HepG2 (cell line): Measurements from ENCODE around the gene ALDH7A1. TPM values are rescaled to one million over a fixed set of nuclear protein-coding genes. Genes with fewer than 3 reads are reported as not detected.

ENCODE experiments used
- ATAC-seq: fragments of 200-7000 bp; cut with Tn5 transposase; 3 replicates; pipeline ENCODE4 v1.9.1; 2020; ENCODE audit warnings: mild to moderate bottlenecking, moderate library complexity
- BruUV-seq: library from RNA; stranded (reverse); fragments of 400-500 nt; replicated peaks from 2 replicates; lab custom pipeline; 2021; lab: Mats Ljungman, UMichigan
- CTCF ChIA-PET: fragments of 300-600 bp; formaldehyde crosslinking; extraction: SDS; loops from one replicate; lab custom pipeline; 2021; ENCODE audit warnings: low total read pairs, inconsistent platforms, low intra/inter-chr PET ratio; lab: Yijun Ruan, JAX
- POLR2A ChIA-PET: fragments of 350-600 bp; sonication (Branson Sonifier 250); formaldehyde crosslinking; loops from one replicate; lab custom pipeline; 2020; ENCODE audit warnings: antibody characterized with exemption, inconsistent platforms; lab: Yijun Ruan, JAX
- DNase-seq: peaks from one replicate; pipeline ENCODE4 v3.0.0-alpha.2; 2015; ENCODE audit warnings: low spot score
- FAIRE-seq: peaks from 3 replicates; lab custom pipeline; 2011; peaks lifted over from hg19 to GRCh38; lab: Jason Lieb, UNC
- H2AFZ ChIP-seq: one replicate; pipeline ENCODE4 v1.6.1; 2011; ENCODE audit warnings: low read length, inconsistent platforms
- H3K27ac ChIP-seq: fragments of 300-600 bp; 3 replicates; pipeline ENCODE4 v1.8.0; 2011; ENCODE audit warnings: mixed run types, mild to moderate bottlenecking, mixed read lengths, low read length, inconsistent platforms; ENCODE audit not compliant: insufficient read depth; ENCODE audit errors: extremely low read length
- H3K27me3 ChIP-seq, 2 experiments: fragments of 200-600 bp in 1 of 2; 2 replicates in 1 of 2; 3 replicates in 1 of 2; pipeline versions ENCODE4 v1.6.0 to v1.8.0; 2011; ENCODE audit warnings: low read length in 2 of 2, mild to moderate bottlenecking in 2 of 2, moderate library complexity in 2 of 2, inconsistent platforms in 1 of 2; ENCODE audit not compliant: insufficient read depth in 2 of 2, control insufficient read depth in 1 of 2
- H3K36me3 ChIP-seq, 2 experiments: fragments of 200-600 bp in 1 of 2; replicated peaks in 1 of 2; 2 replicates in 1 of 2; 3 replicates in 1 of 2; pipeline versions ENCODE4 v1.5.1 to v1.8.0; 2011; ENCODE audit warnings: low read length in 2 of 2, inconsistent platforms in 1 of 2; ENCODE audit not compliant: insufficient read depth in 2 of 2, control insufficient read depth in 1 of 2
- H3K4me1 ChIP-seq: 2 replicates; pipeline ENCODE4 v1.5.1; 2012; ENCODE audit warnings: low read length, inconsistent platforms; ENCODE audit not compliant: insufficient read depth
- H3K4me2 ChIP-seq: 2 replicates; pipeline ENCODE4 v1.6.0; 2011; ENCODE audit warnings: low read depth, low read length, inconsistent platforms
- H3K4me3 ChIP-seq, 3 experiments: fragments of 200-600 bp in 1 of 3; sonication (generic), shearing (Covaris generic) in 1 of 3; replicated peaks in 1 of 3; 2 replicates each; pipeline ENCODE4 v1.5.1; 2011 to 2016; ENCODE audit warnings: low read length in 3 of 3, inconsistent platforms in 2 of 3, low read depth in 2 of 3, mild to moderate bottlenecking in 2 of 3, control low read depth in 1 of 3, mixed read lengths in 1 of 3; ENCODE audit not compliant: insufficient read depth in 1 of 3
- H3K79me2 ChIP-seq: one replicate; pipeline ENCODE4 v1.6.1; 2011; ENCODE audit warnings: low read length, inconsistent platforms; ENCODE audit not compliant: insufficient read depth
- H3K9ac ChIP-seq: 2 replicates; pipeline ENCODE4 v1.6.0; 2011; ENCODE audit warnings: mild to moderate bottlenecking, low read depth, low read length, inconsistent platforms; ENCODE audit not compliant: insufficient read depth
- H3K9me3 ChIP-seq: 2 replicates; pipeline ENCODE4 v1.5.1; 2012; ENCODE audit warnings: mild to moderate bottlenecking, low read length
- H4K20me1 ChIP-seq: 2 replicates; pipeline ENCODE4 v1.6.0; 2011; ENCODE audit warnings: inconsistent platforms, mild to moderate bottlenecking, low read length, moderate library complexity; ENCODE audit not compliant: insufficient read depth
- ARNT2 ChIP-seq: sonication (generic); formaldehyde crosslinking; IDR thresholded peaks from 2 replicates; pipeline ENCODE4 v1.8.0; 2022; ENCODE audit warnings: mild to moderate bottlenecking, low read depth, missing genetic modification reagents, moderate library complexity
- ARNTL ChIP-seq: sonication (generic); formaldehyde crosslinking; IDR thresholded peaks from 2 replicates; pipeline ENCODE4 v1.4.0; 2020; ENCODE audit warnings: mild to moderate bottlenecking, missing genetic modification reagents
- CSRNP2 ChIP-seq: sonication (generic); formaldehyde crosslinking; conservative IDR thresholded peaks from 2 replicates; pipeline ENCODE4 v1.8.0; 2022; ENCODE audit warnings: low read depth, missing genetic modification reagents
- HOMEZ ChIP-seq: IDR thresholded peaks from 2 replicates; pipeline ENCODE4 v1.6.1; 2016; ENCODE audit warnings: low read depth
- KDM5A ChIP-seq: fragments of 200-600 bp; sonication (generic); IDR thresholded peaks from 2 replicates; pipeline ENCODE4 v1.7.0; 2018; ENCODE audit warnings: antibody characterized with exemption, mild to moderate bottlenecking, low read length, borderline replicate concordance
- NFE2 ChIP-seq: sonication (generic); formaldehyde crosslinking; IDR thresholded peaks from 2 replicates; pipeline ENCODE4 v1.4.0; 2020; ENCODE audit warnings: missing genetic modification reagents
- NR2C2 ChIP-seq: sonication (generic); formaldehyde crosslinking; IDR thresholded peaks from 2 replicates; pipeline ENCODE4 v1.4.0; 2020; ENCODE audit warnings: missing genetic modification reagents, mild to moderate bottlenecking, moderate library complexity, borderline replicate concordance
- POLR2G ChIP-seq: fragments of 200-400 bp; formaldehyde crosslinking; IDR thresholded peaks from 2 replicates; pipeline ENCODE4 v1.6.1; 2018; ENCODE audit warnings: mild to moderate bottlenecking, low read depth, low read length, moderate library complexity
- PRMT3 ChIP-seq: sonication (generic); formaldehyde crosslinking; IDR thresholded peaks from 2 replicates; pipeline ENCODE4 v1.8.1; 2022; ENCODE audit warnings: low read depth, mild to moderate bottlenecking, moderate library complexity, missing genetic modification reagents, borderline replicate concordance
- RARG ChIP-seq: sonication (generic); formaldehyde crosslinking; IDR thresholded peaks from 2 replicates; pipeline ENCODE4 v1.4.0; 2020; ENCODE audit warnings: low read depth, mild to moderate bottlenecking, missing genetic modification reagents
- ZNF230 ChIP-seq: sonication (generic); formaldehyde crosslinking; IDR thresholded peaks from 2 replicates; pipeline ENCODE4 v1.4.0; 2020; ENCODE audit warnings: mild to moderate bottlenecking, missing genetic modification reagents
- ZNF546 ChIP-seq: sonication (generic); formaldehyde crosslinking; conservative IDR thresholded peaks from 2 replicates; pipeline ENCODE4 v1.8.1; 2023; ENCODE audit warnings: mild to moderate bottlenecking, missing genetic modification reagents
- ZNF691 ChIP-seq: sonication (generic); formaldehyde crosslinking; IDR thresholded peaks from 2 replicates; pipeline ENCODE4 v1.4.0; 2020; ENCODE audit warnings: missing genetic modification reagents, low read depth, mild to moderate bottlenecking, borderline replicate concordance
- WGBS: methylation state at CpG from one replicate; pipeline ENCODE4 v1.1.6; 2017; ENCODE audit warnings: low lambda C conversion rate; 5-methylcytosine and 5-hydroxymethylcytosine counted together
- in situ Hi-C: cut with HindIII; loops from 2 replicates; pipeline ENCODE4 v1.10.0; 2017; ENCODE audit warnings: low pct_unique_long_range_greater_than_20kb; ENCODE audit not compliant: extremely low pct_ligation_motif_present
- intact Hi-C: fragments of 100-400 bp; cut with micrococcal nuclease; formaldehyde crosslinking; loops from one replicate; pipeline ENCODE4 v1.10.0; 2022; ENCODE audit not compliant: unreplicated experiment
- polyA plus RNA-seq, 8 experiments: library from polyadenylated mRNA; depleted of rRNA in 3 of 8; stranded (reverse) in 7 of 8; unstranded in 1 of 8; fragments of >200 nt; fragmentation: Illumina TruSeq in 4 of 8; extraction: Trizol in 4 of 8; gene quantifications; 2 replicates each; pipeline versions ENCODE4 v1.2.1 to v1.2.3, GENCODE V29; 2011 to 2016; ENCODE audit warnings: low read depth in 4 of 8, missing spikeins in 1 of 8, mixed read lengths in 1 of 8; ENCODE audit not compliant: insufficient read depth in 1 of 8
- total RNA-seq, 5 experiments: library from RNA; depleted of rRNA; stranded (reverse); fragments of >200 nt; fragmentation: Illumina TruSeq; extraction: Trizol; gene quantifications; 2 replicates each; pipeline ENCODE4 v1.2.3, GENCODE V29; 2016; ENCODE audit warnings: low read depth in 1 of 5

ALDH7A1 gene
- total and polyA plus RNA-seq, 2 of the 13 experiments (the other 11 are each of a cell fraction or from before 2014, with no cell fraction given): 69.0 to 100 TPM

- Histone ChIP-seq H3K4me2 (no peak overlapping the region), H3K4me3 (no peak overlapping the region), H2AFZ (no peak overlapping the region), H3K36me3 (no peaks in the 10 kb centered on the region), H3K27ac (no peak overlapping the region), H4K20me1 (no peaks in the 10 kb centered on the region), H3K27me3 (no peaks in the 10 kb centered on the region), H3K9ac (no peak overlapping the region), H3K79me2 (no peaks in the 10 kb centered on the region), H3K9me3 (no peaks in the 10 kb centered on the region), H3K4me1 (peaks cover 9% of the 10 kb centered on the region; the same call in 1 of the 2 replicates)
- ChIA-PET POLR2A (no interaction called here), CTCF (no interaction called here)
- ATAC-seq (no peak), DNase-seq (no peak), FAIRE-seq (no peak)
- intact Hi-C loops: no loop called here
- BruUV-seq: no TSS peak
- TF ChIP-seq ZNF546 (CRISPR knock-in tag): no peak
- no peak for TF ChIP-seq PRMT3 (CRISPR knock-in tag)
- TF ChIP-seq ZNF230 (CRISPR knock-in tag): no peak
- no peak for TF ChIP-seq ARNTL (CRISPR knock-in tag)
- TF ChIP-seq KDM5A: no peak
- TF ChIP-seq HOMEZ (CRISPR knock-in tag): no peak
- TF ChIP-seq ARNT2 (CRISPR knock-in tag): no peak
- no peak for TF ChIP-seq CSRNP2
- TF ChIP-seq RARG (CRISPR knock-in tag): no peak
- no peak for TF ChIP-seq NFE2 (CRISPR knock-in tag)
- no peak for TF ChIP-seq ZNF691 (CRISPR knock-in tag)
- no peak for TF ChIP-seq POLR2G
- no peak for TF ChIP-seq NR2C2 (CRISPR knock-in tag)
- in situ Hi-C loops: no loop called here
- WGBS: 47% methylated on average over 9 of the region's 9 CpGs
Measured at GRCh38 chr5:126514558-126515141, 80.4 kb downstream of the ALDH7A1 start.
